WTC11 (cell line): ENCODE measurements around the gene APMAP. TPM values are rescaled to one million over a fixed set of nuclear protein-coding genes. Genes with fewer than 3 reads are reported as not detected.

Experiments used
- ATAC-seq: fragments of 200-7000 bp; cut with Tn5 transposase; 2 replicates; pipeline ENCODE4 v1.10.0; 2021; ENCODE audit warnings: mild to moderate bottlenecking, moderate library complexity
- CTCF ChIA-PET: fragments of 300-600 bp; sonication (Branson Sonifier 250); formaldehyde crosslinking; loops from one replicate; lab custom pipeline; 2021; ENCODE audit warnings: antibody characterized with exemption; lab: Charles Lee
- POLR2A ChIA-PET: fragments of 350-600 bp; sonication (Branson Sonifier 250); formaldehyde crosslinking; loops from one replicate; lab custom pipeline; 2021; ENCODE audit warnings: antibody characterized with exemption; lab: Charles Lee
- DNase-seq: peaks from one replicate; pipeline ENCODE4 v3.0.0; 2021; ENCODE audit warnings: low spot score
- H3K27ac Mint-ChIP-seq: 2 replicates; pipeline ENCODE4 v1.8.0; 2021; ENCODE audit warnings: mixed read lengths
- H3K27me3 Mint-ChIP-seq: 2 replicates; pipeline ENCODE4 v1.8.0; 2021; ENCODE audit warnings: low read depth, mild to moderate bottlenecking, moderate library complexity, mixed read lengths
- H3K36me3 Mint-ChIP-seq: 2 replicates; pipeline ENCODE4 v1.8.0; 2021; ENCODE audit warnings: mixed read lengths
- H3K4me1 Mint-ChIP-seq: 2 replicates; pipeline ENCODE4 v1.8.0; 2022; ENCODE audit warnings: mixed read lengths
- H3K4me3 Mint-ChIP-seq: 2 replicates; pipeline ENCODE4 v1.8.0; 2021; ENCODE audit warnings: mild to moderate bottlenecking, moderate library complexity, mixed read lengths
- H3K9me3 Mint-ChIP-seq: 2 replicates; pipeline ENCODE4 v1.8.0; 2021; ENCODE audit warnings: mixed read lengths
- CBFB ChIP-seq: sonication (generic); formaldehyde crosslinking; IDR thresholded peaks from 2 replicates; pipeline ENCODE4 v1.8.1; 2022; ENCODE audit warnings: mild to moderate bottlenecking, low read depth, missing genetic modification reagents
- CREM ChIP-seq: sonication (generic); formaldehyde crosslinking; IDR thresholded peaks from 2 replicates; pipeline ENCODE4 v1.8.1; 2022; ENCODE audit warnings: mild to moderate bottlenecking, missing genetic modification reagents, moderate library complexity
- ELF4 ChIP-seq: sonication (generic); formaldehyde crosslinking; IDR thresholded peaks from 2 replicates; pipeline ENCODE4 v1.8.1; 2022; ENCODE audit warnings: low read depth, mild to moderate bottlenecking, moderate library complexity, missing genetic modification reagents
- GABPB1 ChIP-seq: sonication (generic); formaldehyde crosslinking; IDR thresholded peaks from 2 replicates; pipeline ENCODE4 v1.8.1; 2023; ENCODE audit warnings: mild to moderate bottlenecking, missing genetic modification reagents
- GTF2I ChIP-seq: fragments of 250-450 bp; sonication (Bioruptor Pico); conservative IDR thresholded peaks from 2 replicates; pipeline ENCODE4 v1.4.0; 2021; ENCODE audit warnings: mild to moderate bottlenecking
- JUN ChIP-seq: sonication (generic); formaldehyde crosslinking; IDR thresholded peaks from 2 replicates; pipeline ENCODE4 v1.8.0; 2023; ENCODE audit warnings: mild to moderate bottlenecking, missing genetic modification reagents
- KAT7 ChIP-seq: sonication (generic); formaldehyde crosslinking; IDR thresholded peaks from 2 replicates; pipeline ENCODE4 v1.8.1; 2023; ENCODE audit warnings: missing genetic modification reagents, mild to moderate bottlenecking, borderline replicate concordance
- MYBL2 ChIP-seq: sonication (generic); formaldehyde crosslinking; IDR thresholded peaks from 2 replicates; pipeline ENCODE4 v1.8.1; 2023; ENCODE audit warnings: mild to moderate bottlenecking, moderate library complexity, missing genetic modification reagents
- NR2C2 ChIP-seq: sonication (generic); formaldehyde crosslinking; IDR thresholded peaks from 2 replicates; pipeline ENCODE4 v1.8.0; 2022; ENCODE audit warnings: mild to moderate bottlenecking, missing genetic modification reagents
- ZNF121 ChIP-seq: sonication (generic); formaldehyde crosslinking; IDR thresholded peaks from 2 replicates; pipeline ENCODE4 v1.8.0; 2023; ENCODE audit warnings: missing genetic modification reagents
- ZNF138 ChIP-seq: sonication (generic); formaldehyde crosslinking; conservative IDR thresholded peaks from 2 replicates; pipeline ENCODE4 v1.8.1; 2022; ENCODE audit warnings: mild to moderate bottlenecking, moderate library complexity, missing genetic modification reagents
- total RNA-seq: library from RNA; stranded (reverse); gene quantifications from 3 replicates; pipeline ENCODE4 v1.2.3, GENCODE V29; 2021
- TF ChIP-seq, protein P1 (sequence below): fragments of 250-450 bp; sonication (Bioruptor Pico); IDR thresholded peaks from 2 replicates; pipeline ENCODE4 v1.9.0; 2021; ENCODE audit warnings: mild to moderate bottlenecking, borderline replicate concordance
- TF ChIP-seq, protein P2 (sequence below): sonication (generic); formaldehyde crosslinking; IDR thresholded peaks from 2 replicates; pipeline ENCODE4 v1.8.1; 2023; ENCODE audit warnings: mild to moderate bottlenecking, missing genetic modification reagents, borderline replicate concordance
- TF ChIP-seq, protein P3 (sequence below): sonication (generic); formaldehyde crosslinking; IDR thresholded peaks from 2 replicates; pipeline ENCODE4 v1.8.0; 2023; ENCODE audit warnings: missing genetic modification reagents
- TF ChIP-seq, protein P4 (sequence below): sonication (generic); formaldehyde crosslinking; IDR thresholded peaks from 2 replicates; pipeline ENCODE4 v1.8.0; 2022; ENCODE audit warnings: mild to moderate bottlenecking, missing genetic modification reagents

The APMAP gene
- total RNA-seq, 1 experiment from 2014 or later, result 55.3 TPM

DNA sequence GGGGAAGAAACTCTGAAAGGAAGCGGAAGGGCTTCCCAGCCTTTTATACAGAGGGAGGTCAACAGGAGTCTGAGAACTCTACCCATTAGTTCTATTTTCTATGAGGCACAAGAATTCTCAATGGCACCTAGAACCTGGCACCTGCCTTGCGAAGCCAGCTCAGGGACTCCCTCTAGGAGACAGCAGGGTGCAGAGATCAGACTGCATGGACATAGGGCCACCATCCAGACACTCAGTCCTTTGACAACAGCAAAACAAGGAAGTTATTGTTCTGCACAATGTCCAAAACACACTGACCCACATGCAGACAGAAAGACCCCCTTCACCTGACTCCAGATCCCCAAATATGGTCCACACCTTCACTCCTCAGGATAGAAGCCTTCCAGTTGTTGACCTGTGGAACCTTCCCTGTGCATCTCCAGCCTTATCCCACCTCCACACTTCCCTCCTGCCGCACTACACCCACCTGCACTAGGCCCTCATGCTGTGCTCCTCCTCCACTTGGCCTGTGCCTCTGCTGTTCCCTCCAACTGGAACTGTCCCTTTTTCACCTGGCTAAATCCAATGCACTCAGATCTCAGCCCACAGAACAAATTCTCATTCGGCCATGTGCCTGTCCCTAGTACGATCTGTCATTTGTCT, 37.6 kb upstream of the APMAP start (continued):
- TF ChIP-seq KAT7 (no peak), ELF4 (CRISPR knock-in tag) (no peak)
- TF ChIP-seq, all 79 proteins: peak for 0

DNA sequence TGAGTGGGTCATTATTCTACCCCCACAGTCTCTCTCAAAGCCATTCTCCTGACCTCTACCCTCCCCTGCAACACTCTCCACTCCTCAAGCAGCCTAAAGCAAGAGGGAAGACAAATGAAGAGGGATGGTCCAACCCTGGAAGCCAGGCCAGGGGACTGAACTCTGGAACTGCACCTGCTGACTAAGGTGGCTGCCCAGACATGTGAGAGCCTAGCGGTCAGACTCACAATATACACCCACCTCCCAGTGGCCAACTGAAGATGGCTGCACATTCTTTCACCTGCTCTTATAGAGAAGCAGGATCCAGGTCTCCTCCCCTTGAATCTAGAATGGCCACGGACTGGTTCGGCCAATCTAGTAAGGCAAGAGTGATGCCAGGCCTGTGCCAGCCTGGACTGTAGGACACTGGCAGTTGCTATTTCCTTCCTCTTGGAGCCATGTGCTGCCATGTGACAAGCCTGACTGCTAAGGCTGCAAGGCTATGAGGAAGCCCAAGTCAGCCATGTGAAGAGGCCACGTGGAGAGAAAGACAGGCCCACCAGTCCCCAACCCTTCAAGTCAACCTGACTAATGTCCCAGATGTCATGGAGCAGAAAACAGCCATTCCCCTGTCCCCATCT, 33.5 kb upstream of the APMAP start:
- no peak for ATAC-seq
- POLR2A ChIA-PET, result no interaction called here
- TF ChIP-seq, protein P1, sequence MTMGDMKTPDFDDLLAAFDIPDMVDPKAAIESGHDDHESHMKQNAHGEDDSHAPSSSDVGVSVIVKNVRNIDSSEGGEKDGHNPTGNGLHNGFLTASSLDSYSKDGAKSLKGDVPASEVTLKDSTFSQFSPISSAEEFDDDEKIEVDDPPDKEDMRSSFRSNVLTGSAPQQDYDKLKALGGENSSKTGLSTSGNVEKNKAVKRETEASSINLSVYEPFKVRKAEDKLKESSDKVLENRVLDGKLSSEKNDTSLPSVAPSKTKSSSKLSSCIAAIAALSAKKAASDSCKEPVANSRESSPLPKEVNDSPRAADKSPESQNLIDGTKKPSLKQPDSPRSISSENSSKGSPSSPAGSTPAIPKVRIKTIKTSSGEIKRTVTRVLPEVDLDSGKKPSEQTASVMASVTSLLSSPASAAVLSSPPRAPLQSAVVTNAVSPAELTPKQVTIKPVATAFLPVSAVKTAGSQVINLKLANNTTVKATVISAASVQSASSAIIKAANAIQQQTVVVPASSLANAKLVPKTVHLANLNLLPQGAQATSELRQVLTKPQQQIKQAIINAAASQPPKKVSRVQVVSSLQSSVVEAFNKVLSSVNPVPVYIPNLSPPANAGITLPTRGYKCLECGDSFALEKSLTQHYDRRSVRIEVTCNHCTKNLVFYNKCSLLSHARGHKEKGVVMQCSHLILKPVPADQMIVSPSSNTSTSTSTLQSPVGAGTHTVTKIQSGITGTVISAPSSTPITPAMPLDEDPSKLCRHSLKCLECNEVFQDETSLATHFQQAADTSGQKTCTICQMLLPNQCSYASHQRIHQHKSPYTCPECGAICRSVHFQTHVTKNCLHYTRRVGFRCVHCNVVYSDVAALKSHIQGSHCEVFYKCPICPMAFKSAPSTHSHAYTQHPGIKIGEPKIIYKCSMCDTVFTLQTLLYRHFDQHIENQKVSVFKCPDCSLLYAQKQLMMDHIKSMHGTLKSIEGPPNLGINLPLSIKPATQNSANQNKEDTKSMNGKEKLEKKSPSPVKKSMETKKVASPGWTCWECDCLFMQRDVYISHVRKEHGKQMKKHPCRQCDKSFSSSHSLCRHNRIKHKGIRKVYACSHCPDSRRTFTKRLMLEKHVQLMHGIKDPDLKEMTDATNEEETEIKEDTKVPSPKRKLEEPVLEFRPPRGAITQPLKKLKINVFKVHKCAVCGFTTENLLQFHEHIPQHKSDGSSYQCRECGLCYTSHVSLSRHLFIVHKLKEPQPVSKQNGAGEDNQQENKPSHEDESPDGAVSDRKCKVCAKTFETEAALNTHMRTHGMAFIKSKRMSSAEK (CRISPR knock-in tag), result no peak
- TF ChIP-seq NR2C2 (CRISPR knock-in tag) (no peak), CREM (no peak), JUN (CRISPR knock-in tag) (no peak), MYBL2 (CRISPR knock-in tag) (no peak), ZNF138 (CRISPR knock-in tag) (no peak), CBFB (CRISPR knock-in tag) (no peak), GABPB1 (CRISPR knock-in tag) (no peak), ZNF121 (no peak), GTF2I (CRISPR knock-in tag) (no peak)
- TF ChIP-seq, protein P2, sequence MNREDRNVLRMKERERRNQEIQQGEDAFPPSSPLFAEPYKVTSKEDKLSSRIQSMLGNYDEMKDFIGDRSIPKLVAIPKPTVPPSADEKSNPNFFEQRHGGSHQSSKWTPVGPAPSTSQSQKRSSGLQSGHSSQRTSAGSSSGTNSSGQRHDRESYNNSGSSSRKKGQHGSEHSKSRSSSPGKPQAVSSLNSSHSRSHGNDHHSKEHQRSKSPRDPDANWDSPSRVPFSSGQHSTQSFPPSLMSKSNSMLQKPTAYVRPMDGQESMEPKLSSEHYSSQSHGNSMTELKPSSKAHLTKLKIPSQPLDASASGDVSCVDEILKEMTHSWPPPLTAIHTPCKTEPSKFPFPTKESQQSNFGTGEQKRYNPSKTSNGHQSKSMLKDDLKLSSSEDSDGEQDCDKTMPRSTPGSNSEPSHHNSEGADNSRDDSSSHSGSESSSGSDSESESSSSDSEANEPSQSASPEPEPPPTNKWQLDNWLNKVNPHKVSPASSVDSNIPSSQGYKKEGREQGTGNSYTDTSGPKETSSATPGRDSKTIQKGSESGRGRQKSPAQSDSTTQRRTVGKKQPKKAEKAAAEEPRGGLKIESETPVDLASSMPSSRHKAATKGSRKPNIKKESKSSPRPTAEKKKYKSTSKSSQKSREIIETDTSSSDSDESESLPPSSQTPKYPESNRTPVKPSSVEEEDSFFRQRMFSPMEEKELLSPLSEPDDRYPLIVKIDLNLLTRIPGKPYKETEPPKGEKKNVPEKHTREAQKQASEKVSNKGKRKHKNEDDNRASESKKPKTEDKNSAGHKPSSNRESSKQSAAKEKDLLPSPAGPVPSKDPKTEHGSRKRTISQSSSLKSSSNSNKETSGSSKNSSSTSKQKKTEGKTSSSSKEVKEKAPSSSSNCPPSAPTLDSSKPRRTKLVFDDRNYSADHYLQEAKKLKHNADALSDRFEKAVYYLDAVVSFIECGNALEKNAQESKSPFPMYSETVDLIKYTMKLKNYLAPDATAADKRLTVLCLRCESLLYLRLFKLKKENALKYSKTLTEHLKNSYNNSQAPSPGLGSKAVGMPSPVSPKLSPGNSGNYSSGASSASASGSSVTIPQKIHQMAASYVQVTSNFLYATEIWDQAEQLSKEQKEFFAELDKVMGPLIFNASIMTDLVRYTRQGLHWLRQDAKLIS (CRISPR knock-in tag), result no peak
- TF ChIP-seq, protein P3, sequence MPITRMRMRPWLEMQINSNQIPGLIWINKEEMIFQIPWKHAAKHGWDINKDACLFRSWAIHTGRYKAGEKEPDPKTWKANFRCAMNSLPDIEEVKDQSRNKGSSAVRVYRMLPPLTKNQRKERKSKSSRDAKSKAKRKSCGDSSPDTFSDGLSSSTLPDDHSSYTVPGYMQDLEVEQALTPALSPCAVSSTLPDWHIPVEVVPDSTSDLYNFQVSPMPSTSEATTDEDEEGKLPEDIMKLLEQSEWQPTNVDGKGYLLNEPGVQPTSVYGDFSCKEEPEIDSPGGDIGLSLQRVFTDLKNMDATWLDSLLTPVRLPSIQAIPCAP, result no peak
- TF ChIP-seq, protein P4, sequence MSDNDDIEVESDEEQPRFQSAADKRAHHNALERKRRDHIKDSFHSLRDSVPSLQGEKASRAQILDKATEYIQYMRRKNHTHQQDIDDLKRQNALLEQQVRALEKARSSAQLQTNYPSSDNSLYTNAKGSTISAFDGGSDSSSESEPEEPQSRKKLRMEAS (CRISPR knock-in tag), result no peak
- H3K27ac Mint-ChIP-seq, result no peak overlapping the region
- no peak overlapping the region for H3K4me3 Mint-ChIP-seq
- DNase-seq, result no peak
- no peaks in the 10 kb centered on the region for H3K4me1 Mint-ChIP-seq
- peaks cover 1% of the 10 kb centered on the region; the same call in 1 of the 2 replicates for H3K27me3 Mint-ChIP-seq
- H3K9me3 Mint-ChIP-seq, result no peaks in the 10 kb centered on the region
- CTCF ChIA-PET, result interaction anchor here (0.5 kb wide), 1 partner anchor 27 kb away, joined by 3 read pairs; no protein-coding TSS in a partner anchor
- H3K36me3 Mint-ChIP-seq, result no peaks in the 10 kb centered on the region
